Measurements from ENCODE around the gene TMOD2. TPM values are rescaled to one million over a fixed set of nuclear protein-coding genes. Genes with fewer than 3 reads are reported as not detected.

The TMOD2 gene
- total RNA-seq, 1 experiment from 2014 or later: 3.0 TPM

DNA sequence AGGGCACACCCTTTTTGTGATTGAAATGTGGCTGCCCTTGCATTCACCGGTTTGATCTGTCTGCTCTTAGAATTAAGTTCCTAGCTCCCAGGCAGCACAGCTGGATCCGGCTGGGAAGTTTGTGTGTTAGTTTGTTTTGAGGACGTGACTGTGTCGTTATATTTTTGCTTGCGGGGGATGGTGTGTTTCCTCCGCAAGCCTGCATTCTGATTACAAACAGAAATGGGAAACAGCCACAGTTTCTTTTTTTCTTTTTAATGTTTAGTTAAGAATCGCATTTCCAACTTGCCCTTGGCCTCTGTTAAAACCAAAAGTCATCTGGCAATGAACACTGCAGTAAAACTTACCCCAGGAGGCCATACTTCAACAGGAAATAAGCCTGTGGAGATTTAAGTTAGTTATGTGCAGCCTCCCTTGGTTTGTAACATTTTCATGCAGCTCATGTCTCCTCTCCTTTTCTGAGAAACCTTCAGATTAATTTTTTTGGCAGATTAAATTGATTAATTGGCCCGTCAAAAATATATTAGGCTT, 78.9 kb downstream of the TMOD2 start:
- no peaks in the 10 kb centered on the region for H3K27me3 ChIP-seq (ENCODE audit: insufficient read depth, low read length)
- no peak overlapping the region for H4K5ac ChIP-seq (ENCODE audit: insufficient read length, low read depth, low read length)
- no peak overlapping the region for H3K4ac ChIP-seq (ENCODE audit: low read depth, low read length)
- H3K27ac Mint-ChIP-seq: peak overlapping the region in 1 of 3 experiments; percentile 81; a peak in 2 of 7 replicates
- H2BK15ac ChIP-seq (ENCODE audit: low read depth, low read length): no peak overlapping the region
- no peaks in the 10 kb centered on the region for H4K20me1 ChIP-seq (ENCODE audit: control insufficient read depth, insufficient read depth, insufficient read length)
- no peak overlapping the region for H3K14ac ChIP-seq (ENCODE audit: insufficient read depth, low read length)
- H3K9me3 ChIP-seq (ENCODE audit: control insufficient read depth, low read depth, low read length): no peaks in the 10 kb centered on the region
- peak overlapping the region; percentile 89 for H3K4me2 ChIP-seq (ENCODE audit: insufficient read depth, insufficient read length, low read length)
- no peak overlapping the region for H3K56ac ChIP-seq (ENCODE audit: insufficient read length, low read depth, low read length)
- H2BK12ac ChIP-seq (ENCODE audit: insufficient read length, low read depth, low read length): no peak overlapping the region
- H3K79me2 ChIP-seq (ENCODE audit: insufficient read depth, low read length): peaks cover 3% of the 10 kb centered on the region; the same call in 1 of the 2 replicates
- H3K9ac ChIP-seq (ENCODE audit: extremely low read depth, insufficient read length, low read length): peak overlapping the region; percentile 52
- H3K79me1 ChIP-seq (ENCODE audit: insufficient read depth, low read depth, low read length, poor library complexity, severe bottlenecking): peaks cover 3% of the 10 kb centered on the region
- H3K9me3 Mint-ChIP-seq: no peaks in the 10 kb centered on the region
- H3T11ph ChIP-seq (ENCODE audit: low read length): no peak overlapping the region
- H3K23ac ChIP-seq (ENCODE audit: insufficient read length, low read depth, low read length): no peak overlapping the region
- H3K18ac ChIP-seq (ENCODE audit: insufficient read length, low read depth, low read length): no peak overlapping the region
- H2AFZ ChIP-seq (ENCODE audit: low read length): no peak overlapping the region
- H4K91ac ChIP-seq (ENCODE audit: insufficient read length, low read depth, low read length): no peak overlapping the region
- peaks cover 19 to 23% of the 10 kb centered on the region in 2 experiments for H3K4me1 Mint-ChIP-seq
- H3K27ac ChIP-seq (ENCODE audit: insufficient read length, low read depth, low read length): no peak overlapping the region
- no peak overlapping the region for H2AK5ac ChIP-seq (ENCODE audit: insufficient read length, low read length)
- no CpG with 5 or more reads among the region's 8 CpGs for WGBS (ENCODE audit: extremely low coverage, insufficient read length, low lambda C conversion rate)
- no peak overlapping the region for H4K8ac ChIP-seq (replicated peaks; ENCODE audit: insufficient read length, low read depth, low read length)
- H2BK120ac ChIP-seq (ENCODE audit: low read depth, low read length, poor library complexity, severe bottlenecking): no peak overlapping the region
- no peaks in the 10 kb centered on the region; the same call in 1 of the 2 replicates for H3K4me1 ChIP-seq (ENCODE audit: insufficient read depth, low read length)
- H3K36me3 Mint-ChIP-seq (ENCODE audit: insufficient read depth in 1 of 3, low read depth in 3 of 3): no peaks in the 10 kb centered on the region
- H3K4me3 Mint-ChIP-seq: peak overlapping the region; percentile 87 to 96
- DNase-seq: no peak
- TF ChIP-seq, protein P1, sequence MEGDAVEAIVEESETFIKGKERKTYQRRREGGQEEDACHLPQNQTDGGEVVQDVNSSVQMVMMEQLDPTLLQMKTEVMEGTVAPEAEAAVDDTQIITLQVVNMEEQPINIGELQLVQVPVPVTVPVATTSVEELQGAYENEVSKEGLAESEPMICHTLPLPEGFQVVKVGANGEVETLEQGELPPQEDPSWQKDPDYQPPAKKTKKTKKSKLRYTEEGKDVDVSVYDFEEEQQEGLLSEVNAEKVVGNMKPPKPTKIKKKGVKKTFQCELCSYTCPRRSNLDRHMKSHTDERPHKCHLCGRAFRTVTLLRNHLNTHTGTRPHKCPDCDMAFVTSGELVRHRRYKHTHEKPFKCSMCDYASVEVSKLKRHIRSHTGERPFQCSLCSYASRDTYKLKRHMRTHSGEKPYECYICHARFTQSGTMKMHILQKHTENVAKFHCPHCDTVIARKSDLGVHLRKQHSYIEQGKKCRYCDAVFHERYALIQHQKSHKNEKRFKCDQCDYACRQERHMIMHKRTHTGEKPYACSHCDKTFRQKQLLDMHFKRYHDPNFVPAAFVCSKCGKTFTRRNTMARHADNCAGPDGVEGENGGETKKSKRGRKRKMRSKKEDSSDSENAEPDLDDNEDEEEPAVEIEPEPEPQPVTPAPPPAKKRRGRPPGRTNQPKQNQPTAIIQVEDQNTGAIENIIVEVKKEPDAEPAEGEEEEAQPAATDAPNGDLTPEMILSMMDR (conservative IDR thresholded peaks at IDR 0.05): no peak
- no peaks in the 10 kb centered on the region for H3K23me2 ChIP-seq (ENCODE audit: insufficient read length, low read depth, low read length, poor library complexity, severe bottlenecking)
- H2BK20ac ChIP-seq (ENCODE audit: low read depth, low read length, poor library complexity, severe bottlenecking): no peak overlapping the region
- no peak overlapping the region for H2BK5ac ChIP-seq (ENCODE audit: insufficient read length, low read length)
- H3K27me3 Mint-ChIP-seq (ENCODE audit: low read depth): peaks cover 22% of the 10 kb centered on the region
